ENCODE measurements around the gene KTN1.

The KTN1 gene, protein sequence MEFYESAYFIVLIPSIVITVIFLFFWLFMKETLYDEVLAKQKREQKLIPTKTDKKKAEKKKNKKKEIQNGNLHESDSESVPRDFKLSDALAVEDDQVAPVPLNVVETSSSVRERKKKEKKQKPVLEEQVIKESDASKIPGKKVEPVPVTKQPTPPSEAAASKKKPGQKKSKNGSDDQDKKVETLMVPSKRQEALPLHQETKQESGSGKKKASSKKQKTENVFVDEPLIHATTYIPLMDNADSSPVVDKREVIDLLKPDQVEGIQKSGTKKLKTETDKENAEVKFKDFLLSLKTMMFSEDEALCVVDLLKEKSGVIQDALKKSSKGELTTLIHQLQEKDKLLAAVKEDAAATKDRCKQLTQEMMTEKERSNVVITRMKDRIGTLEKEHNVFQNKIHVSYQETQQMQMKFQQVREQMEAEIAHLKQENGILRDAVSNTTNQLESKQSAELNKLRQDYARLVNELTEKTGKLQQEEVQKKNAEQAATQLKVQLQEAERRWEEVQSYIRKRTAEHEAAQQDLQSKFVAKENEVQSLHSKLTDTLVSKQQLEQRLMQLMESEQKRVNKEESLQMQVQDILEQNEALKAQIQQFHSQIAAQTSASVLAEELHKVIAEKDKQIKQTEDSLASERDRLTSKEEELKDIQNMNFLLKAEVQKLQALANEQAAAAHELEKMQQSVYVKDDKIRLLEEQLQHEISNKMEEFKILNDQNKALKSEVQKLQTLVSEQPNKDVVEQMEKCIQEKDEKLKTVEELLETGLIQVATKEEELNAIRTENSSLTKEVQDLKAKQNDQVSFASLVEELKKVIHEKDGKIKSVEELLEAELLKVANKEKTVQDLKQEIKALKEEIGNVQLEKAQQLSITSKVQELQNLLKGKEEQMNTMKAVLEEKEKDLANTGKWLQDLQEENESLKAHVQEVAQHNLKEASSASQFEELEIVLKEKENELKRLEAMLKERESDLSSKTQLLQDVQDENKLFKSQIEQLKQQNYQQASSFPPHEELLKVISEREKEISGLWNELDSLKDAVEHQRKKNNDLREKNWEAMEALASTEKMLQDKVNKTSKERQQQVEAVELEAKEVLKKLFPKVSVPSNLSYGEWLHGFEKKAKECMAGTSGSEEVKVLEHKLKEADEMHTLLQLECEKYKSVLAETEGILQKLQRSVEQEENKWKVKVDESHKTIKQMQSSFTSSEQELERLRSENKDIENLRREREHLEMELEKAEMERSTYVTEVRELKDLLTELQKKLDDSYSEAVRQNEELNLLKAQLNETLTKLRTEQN (N-terminal part only)

DNA sequence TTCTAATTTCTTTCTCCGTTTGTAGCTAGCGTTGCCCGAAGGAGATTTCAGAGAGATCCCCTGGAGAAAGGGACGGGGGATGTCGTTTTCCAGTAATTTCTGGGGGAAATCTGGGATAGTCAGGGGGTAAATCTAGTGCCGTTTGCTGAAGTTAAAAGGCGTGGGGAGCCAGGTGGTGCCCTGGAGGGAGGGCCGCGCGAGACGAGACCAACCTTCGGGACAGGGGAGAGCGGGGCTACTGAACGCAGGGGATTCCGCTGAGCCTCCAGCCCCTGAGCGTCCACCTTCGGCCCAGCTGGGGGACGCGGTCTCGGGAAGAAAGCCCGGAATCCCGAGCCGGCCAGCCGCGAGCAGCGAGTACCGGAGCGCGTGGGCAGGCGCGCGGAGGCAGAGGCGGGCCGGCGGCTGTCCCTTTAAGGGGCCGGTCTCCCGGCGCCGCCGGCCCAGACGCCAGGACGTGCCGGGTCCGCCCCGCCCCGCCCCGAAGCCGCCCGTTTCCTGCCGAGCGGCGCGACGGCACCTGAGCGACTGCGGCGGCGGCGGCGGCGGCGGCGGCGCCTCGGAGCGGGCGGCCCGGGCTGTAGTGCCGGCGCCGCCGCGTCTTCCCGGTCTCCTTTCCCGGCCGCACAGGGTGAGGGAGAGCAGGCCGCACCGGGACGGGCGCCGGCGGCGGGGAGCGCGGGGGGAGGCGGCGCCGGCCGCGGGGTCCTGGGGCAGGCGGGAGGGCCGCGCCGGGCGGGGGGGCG, at the start of gene KTN1:
TSS of gene KTN1 (plus strand) at position 484 of the 746 bp plus-strand sequence. CDS start 31,842 bp downstream, outside the sequence.
- peak; percentile 34 for DNase-seq

DNA sequence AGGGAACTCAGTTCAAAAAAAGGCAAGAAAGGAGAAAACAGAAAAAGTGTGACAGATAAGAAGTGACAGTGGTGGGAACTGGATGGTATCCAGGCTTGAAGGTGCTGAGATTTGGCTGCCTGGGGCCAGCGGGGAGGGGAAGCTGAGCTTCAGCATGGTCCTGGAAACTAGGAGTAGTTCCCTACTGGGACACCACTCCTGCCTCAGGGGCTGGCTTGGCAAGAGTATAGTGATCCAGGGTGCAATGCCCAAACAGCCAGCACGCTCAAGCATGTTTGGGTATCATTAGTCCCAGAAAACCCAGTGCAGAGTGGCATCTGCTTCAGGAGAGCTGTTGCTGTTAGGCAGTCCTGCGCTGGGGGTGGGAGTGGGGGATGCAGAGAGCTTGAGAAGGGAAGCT, 49.5 kb upstream of the KTN1 start:
- DNase-seq: no peak

DNA sequence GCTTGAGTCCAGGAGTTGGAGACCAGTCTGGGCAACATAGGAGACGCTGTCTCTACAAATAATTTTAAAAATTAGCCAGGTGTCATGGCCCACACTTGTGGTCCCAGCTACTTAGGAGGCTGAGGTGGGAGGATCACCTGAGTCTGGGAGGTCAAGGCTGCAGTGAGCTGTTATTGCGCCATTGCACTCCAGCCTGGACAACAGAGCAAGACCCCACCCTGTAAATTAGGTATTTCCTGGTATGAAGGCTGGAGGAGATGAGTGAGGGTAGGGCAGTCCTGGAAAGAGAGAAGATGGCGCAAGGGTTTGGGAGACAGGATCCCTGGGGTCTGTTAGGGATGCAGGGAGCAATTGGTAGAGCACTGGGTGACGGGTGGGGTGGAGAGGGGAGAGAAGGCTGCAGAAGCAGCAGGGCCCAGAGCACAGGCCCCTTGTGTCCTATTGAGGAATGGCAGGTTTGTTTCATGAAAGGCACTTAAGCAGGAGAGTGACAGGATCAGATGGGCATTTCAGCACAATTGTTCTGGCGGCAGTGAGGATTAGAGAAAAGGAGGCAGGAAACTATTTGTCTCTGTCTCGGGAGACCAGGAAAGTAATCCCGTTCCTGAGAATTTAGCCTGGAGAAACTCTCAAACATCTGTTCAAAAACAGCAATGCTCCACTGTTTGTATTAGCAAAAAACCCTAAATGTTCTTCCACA, 47.2 kb upstream of the KTN1 start:
- peak; percentile 91 for DNase-seq

DNA sequence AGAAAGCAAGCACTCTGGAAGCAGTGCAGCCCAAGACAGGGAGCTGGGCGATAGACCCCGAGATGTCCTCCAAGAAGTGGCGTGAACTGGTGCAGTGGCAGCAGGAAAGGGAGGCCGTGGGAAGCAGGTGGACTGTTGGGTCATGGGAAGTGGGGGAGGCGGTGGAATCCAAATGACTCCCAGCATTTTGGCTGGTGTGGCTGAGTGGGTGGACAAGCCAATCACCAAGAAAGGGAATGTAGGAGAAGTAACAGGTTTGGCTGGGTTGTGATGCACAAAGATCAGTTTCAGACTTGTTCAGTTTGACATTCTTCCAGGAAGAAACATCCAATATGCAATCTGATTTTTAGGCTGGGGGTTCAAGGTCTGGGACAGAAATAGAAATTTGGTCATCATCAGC, 46.0 kb upstream of the KTN1 start:
- DNase-seq: no peak

DNA sequence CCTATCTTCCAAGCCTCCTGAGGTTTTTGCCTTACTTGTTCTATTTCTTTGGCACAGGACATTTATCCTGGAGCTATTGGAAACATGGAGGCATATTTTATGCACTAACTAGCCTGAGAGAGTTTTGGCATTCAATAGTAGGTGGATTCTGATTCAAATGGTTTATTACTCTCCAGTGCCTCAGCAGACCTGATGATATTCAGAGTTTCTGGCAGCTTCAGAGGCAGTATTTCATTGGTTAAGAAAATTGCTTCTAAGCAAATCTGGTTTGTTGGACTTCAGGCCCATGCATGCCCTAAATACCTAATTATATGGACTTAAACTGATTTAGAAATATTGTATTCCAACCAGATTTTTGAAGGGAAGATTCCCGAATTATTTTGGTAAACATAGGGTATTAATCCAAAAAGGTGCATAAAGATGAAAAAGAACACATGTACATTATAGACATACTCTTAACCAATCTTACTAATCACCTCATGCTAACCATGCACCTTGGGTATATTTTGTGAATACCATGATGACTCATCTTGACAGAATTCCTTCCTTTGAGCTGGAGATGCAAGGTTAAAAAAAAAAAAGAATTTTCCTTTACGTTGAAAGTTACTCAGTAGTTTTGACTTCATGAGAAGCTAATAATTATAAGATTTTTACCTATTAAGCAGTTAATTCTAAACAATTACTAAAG, 44.3 kb upstream of the KTN1 start:
- no peak for DNase-seq

DNA sequence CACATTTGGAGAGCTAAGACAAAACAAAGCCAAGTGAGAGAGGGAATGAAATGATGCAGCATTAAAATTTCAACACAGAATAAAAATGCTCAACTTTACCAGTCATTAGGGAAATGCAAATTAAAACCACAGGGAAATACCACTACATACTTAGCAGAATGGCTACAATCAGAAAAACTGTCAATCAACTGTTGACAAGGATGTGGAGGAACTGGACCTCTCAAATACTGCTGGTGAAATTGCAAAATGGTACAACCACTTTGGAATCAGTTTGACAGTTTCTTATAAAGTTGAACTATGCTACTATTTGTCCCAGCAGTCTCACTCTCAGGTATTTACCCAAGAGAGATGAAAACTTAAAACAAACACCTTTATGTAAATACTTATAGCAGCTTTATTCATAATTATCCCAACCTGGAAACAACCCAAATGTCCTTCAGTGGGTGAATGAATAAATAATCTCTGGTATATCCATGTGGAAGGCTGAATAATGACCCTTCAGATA, 43.8 kb upstream of the KTN1 start:
- DNase-seq: no peak

DNA sequence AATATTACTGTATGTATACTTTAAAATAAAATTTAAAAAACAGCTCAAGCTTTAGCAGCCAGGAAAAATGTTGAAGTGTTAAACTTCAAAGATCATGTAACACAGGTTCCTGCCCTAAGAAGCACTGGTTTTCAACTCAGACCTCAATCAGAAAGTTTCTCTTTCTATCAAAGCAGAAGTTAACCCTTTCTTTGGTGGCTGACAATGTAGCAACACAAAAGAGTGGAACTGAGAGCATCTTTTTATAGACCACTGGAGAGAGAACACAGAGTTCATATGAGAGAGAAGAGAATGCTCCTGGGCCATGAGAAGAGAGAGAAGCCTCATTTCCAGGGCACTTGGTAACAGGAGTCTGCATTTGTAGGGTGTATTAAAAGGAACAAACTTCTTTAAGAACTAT, 42.2 kb upstream of the KTN1 start:
- DNase-seq: no peak

DNA sequence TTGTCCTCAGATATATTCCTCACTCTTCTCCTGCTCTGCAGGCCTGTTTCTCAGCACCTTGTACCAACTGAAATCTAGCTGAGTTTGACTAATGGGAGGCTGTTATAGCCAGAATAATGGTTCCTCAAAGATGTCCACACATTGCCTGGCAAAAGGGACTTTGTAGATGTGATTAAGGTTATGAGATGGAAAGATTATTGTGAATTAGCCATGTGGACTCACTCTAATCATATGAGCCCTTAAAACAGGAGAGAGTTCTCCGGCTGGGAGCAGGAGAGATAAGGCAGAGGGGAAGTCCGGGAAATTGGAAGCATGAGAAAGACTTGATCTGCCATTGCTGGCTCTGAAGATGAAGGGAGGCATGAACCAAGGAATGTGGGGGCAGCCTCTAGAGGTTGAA, 40.0 kb upstream of the KTN1 start:
- no peak for DNase-seq

DNA sequence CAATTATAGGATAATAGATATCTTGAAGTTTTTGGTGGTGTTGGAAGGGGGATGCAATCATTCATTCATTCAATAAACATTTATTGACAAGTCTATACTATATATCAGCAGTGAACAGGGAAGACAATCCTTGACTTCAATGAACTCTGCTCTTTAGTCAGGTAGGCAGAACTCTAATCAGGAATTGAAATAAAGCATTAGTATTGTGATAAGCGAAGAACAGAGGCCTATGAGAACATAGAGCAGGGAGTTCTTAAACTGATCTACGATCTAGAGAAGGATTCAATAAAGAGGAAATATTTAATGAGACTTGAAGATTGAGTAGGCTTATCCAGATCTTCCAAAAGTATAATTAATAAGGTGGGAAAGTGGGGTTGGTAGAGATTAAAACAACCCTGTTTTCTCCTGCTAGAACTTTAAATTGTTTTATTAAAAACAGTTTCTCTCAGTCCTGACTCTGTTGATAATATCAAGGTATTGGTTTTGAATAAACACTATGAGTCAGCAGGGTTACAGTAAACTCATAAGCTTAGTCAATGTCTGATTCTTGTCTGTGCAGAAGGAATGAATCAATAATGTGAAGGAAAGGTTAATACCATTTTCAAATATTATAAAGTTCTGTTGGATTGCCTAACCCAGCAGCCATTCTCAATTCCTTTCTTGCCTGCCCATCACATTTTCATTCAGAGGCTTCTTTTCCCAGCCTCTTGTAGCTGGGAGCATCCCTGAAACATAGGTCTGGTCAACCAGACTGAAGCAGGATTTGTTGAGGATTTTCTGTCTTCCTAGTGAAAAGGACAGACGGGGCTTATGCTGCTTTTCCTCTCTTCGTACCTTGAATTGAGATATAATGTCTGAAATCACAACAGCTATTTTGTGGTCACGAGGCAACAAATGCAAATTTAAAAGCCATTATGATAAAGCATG, 38.9 kb upstream of the KTN1 start:
- DNase-seq: no peak

DNA sequence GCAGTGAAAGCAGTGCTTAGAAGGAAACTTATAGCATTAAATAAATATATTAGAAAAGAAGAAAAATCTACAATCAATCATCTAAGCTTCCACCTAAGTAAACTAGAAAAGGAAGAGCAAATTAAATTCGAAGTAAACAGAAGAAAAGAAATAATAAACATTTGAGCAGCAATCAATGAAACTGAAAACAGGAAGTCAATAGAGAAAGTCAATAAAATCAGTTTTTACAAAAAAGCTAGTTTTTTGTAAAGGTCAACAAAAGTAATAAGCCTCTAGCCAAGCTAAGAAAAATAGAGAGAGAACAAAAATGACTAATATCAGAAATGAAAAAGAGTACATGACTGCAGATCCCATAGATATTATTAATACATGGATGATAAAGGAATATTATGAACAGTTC, 34.2 kb upstream of the KTN1 start:
- DNase-seq: no peak

DNA sequence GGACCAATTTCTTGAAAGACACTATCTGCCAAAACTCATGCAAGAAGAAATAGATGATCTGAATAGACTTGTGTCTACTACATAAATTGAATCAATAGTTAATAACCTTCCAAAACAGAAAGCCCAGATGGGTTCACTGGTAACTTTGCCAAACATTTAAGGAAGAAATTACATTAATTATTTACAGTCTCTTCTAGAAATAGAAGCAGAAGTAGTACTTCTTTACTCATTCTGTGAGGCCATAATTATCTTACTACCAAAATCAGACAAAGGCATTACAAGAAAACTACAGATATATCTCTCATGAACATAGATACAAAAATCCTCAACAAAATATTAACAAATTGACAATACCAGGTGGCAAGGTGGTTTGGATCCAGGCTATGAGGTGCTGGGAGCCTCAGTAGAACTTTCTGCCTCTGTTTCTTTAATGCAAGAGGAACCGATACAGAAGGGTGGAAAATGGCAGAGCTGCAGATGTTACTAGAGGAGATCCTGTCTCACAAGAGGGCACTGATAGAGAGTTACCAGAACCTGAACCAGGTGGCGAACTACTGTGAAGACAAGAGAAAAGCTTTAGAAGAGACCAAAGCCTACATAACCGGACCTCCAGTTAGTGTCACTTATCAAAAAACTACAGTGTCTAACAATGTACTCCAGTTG, 33.7 kb upstream of the KTN1 start:
- no peak for DNase-seq

DNA sequence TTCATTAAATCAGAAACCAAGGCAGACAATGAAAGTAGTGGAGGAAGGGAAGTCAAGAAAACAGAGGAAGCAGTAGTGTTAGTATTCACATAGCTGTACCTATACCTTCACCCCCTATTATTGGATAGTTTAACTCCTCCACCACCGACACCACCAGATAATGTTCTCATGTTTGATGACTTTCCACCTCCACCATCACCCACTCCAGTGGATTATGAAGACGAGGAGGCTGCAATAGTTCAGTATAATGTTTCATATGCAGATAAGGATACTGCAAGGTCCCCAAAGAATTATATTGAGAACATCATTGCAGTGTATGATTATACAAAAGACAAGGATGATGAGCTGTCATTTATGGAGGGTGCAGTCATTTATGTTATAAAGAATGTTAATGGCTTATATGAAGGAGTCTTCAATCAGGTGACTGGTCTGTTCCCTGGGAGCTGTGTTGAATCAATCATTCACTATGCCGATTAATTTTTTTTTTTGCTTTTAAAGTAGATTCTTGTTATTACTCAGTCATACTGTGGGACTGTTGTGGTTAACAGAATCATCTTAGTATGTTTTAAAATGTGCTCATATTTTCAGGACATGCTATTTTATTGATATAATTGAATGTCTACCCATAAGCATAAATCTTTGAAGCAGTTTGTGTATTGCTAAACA, 32.2 kb upstream of the KTN1 start:
- DNase-seq: no peak

DNA sequence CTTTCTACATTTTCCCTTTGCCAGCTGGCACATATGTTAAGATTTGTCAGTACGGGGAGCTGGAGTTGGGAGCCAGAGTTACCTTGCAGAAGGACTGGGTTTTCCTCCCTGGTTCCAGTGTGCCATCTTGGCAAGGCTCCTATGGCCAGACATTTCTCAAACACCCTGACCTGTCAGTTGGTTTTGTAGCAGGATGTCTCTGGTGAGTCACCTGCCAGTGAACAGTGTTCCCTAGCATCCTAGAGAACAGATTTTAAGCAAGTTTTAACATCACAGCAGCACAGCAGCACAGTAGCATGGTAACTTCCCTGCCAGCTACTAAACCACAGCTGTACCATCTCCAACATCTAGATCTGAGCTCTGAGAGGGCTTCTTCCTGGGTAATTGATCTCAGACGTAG, 26.2 kb upstream of the KTN1 start:
- no peak for DNase-seq

DNA sequence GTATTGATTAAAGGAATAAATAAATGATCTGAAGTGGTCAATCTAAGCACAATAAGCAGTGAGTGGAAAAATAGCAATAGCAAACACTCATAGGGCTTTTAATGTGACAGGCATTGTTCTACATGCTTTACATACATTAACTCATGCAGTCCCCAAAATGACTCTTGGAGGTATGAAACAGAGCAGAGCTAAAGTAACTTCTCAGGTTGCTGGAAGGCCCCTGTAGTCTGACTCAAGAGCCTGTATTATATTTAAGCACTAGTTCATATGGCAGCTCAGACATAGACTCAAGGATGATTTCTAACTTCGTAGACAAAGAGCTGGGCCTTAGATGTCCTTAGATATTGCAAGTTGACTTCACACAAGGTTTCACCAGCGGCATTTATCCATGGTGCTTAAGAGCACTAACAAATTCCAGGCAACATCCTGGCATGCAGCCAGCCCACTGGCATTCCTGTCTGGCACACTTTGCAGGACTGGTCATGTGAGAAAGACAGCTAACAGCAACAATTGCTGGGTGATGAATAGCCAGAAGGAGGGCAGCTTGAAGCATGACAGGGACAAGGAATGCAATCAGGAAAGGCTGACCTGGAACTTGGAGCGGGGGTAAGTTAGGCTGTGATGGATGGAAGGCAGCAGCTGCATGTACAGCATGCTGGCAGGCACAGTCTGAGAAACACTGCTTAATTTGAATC, 22.9 kb upstream of the KTN1 start:
- no peak for DNase-seq

DNA sequence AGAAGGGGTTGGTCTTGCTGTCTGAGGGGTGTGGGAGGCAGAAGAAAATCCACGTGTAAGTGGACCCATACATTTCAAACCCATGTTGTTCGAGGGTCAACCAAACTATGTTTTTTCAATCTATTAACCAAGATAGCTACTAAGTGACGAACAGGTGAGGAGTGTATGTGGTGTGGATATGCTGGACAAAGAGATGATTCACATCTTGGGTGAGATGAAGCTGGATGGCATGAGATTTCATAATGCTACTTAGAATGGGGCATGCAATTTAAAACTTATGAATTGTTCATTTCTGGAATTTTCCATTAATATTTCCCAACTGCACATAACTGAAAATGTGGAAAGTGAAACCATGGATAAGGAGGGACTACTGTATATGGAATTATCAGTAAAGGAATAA, 17.9 kb upstream of the KTN1 start:
- DNase-seq: no peak

DNA sequence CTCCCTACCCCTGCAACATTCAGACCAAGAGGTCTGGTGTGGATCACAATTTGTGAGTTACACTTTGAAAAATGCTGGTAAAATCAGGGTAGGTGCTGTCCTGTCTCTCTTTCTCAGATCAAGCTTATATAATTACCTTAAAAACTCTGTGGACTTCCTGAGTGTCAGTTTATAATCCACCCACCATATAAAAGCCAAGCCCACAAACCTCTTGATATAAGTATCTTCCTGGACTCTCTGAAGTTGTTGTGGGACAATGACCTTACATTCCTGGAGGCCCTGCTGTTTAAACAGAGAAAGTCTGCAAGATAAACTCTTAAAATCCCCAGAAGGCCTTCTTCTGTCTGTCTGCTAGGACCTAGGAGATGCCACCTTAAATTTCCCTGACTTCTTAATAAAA, 11.4 kb upstream of the KTN1 start:
- no peak for DNase-seq

DNA sequence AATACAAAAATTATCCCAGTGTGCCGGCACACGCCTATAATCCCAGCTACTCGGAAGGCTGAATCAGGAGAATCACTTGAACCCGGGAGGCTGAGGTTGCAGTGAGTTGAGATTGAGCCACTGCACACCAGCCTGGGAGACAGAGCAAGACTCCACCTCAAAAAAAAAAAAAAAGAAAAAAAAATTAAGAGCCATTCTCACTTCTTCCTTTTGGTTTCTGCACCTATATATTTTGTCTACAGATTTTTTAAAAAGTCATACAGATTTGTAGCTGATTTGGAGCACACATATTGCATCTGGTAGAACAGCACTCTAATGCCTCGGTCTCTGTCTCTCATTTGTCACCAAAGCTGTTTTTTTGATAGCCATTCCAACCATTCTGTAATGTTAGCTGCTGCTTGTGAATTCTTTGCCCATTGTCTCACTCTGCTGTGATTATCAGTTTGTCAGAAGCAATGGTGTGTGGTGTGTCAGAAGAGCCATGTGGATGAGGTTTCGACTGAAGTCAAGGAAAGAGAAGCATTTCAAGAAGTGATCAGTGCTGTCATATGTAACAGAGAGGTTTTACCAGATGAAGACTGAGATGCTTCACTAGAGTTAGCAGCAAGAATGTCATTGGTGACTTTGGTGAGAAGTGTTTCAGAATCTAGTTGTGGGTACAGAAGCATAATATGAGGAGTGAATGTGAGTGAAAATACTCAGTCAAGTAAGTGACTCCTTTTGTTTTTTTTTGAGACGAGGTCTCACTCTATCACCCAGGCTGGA, 8.7 kb upstream of the KTN1 start:
- DNase-seq: no peak
